Epithelial cell of prostate (primary cell): Measurements from ENCODE around the gene IL2RA.
"Not testable (repeated sequence)": the region's sequence is repeated elsewhere in the genome, so short reads cannot be mapped to it uniquely, and the experiment has no call there.

Experiments
- DNase-seq: peaks from one replicate; pipeline ENCODE4 v3.0.0-alpha.2; 2011; ENCODE audit warnings: low read depth, low spot score
- H3K27ac ChIP-seq: fragments of 450-650 bp; 2 replicates; pipeline ENCODE4 v1.5.1; 2017; ENCODE audit warnings: mild to moderate bottlenecking

The IL2RA gene

DNA sequence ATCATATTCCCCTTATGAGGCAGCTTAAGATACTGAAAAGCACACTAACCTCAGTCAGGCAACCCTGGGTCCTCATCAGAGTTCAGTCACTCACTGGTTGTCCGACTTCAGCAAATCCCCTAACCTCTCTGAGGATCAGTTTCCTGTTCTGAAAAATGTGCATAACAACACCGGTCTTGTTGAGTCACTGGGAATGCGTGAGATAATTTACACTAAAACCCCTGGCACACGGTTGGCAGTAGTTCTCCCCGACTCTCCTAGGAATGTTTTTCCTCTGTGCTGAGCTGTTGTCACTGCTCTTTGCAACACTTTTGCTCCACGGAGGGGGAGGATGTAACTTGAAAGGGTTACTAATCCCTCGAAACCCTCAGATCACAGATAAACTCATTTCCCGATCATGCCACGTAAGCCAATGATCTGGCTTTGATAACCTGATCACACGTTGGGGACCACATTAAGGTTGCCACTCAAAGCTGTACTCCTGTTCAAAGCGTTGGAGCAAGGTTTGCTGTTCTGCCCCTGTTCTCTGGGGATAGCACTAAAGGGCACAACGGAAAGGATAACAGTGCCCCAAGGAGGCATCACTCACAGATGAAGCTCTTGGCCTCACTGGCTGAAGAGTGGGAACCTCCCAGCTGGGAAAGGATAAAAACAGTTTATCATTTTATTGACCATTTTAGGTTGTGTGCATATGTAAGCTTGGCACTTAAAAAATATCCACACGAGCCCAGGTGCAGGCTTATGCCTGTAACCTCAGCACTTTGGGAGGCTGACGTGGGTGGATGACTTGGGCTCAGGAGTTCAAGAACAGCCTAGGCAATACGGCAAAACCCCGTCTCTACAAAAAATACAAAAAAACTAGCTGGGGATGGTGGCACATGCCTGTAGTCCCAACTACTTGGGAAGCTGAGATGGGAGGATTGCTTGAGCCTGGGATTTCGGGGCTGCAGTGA lies 21.6 kb upstream of the IL2RA start:
- no peak for DNase-seq
- no peak overlapping the region for H3K27ac ChIP-seq

DNA sequence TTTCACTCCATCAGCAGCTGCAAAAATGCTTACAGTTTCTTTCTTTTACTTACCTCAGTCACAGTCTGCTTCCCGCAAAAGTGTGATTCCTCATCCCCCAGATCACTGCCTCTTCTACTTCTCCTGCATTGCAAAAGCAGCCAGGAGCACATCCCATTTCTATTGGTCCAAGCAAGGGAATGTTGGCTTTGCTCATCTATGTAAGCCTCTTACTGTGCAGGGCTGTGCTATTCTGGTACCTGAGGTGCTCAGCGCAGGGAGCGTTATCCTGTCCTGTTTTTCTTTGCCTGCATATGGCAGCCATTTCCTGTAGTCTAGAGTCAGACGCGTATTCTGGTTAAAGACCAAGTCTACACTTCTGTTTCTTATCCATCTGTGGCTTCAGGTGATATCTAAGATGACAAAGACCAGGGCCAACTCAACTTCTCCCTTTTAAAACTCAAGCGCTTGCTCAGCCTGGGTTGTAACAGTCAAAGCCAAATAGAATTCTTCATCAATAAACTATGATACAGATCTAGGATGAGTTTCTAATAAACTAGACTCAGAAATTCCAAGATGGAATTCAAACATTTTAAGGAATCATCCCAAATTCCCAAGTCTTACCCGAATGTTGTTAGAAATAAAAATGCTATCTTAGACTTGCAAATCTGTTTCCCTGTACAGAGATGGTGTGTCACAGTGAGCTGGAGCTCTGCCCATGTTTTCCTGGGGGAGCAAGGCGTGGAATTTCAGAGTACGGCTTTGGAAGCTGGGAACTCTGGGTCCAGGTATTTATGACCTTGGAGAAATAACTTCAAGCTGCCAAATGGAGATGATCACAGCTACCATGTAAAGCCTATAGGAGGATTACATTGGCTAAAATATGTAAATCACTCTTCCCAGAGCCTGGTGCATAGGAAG lies 20.6 kb upstream of the IL2RA start:
- no peak overlapping the region for H3K27ac ChIP-seq
- DNase-seq: no peak

- H3K27ac ChIP-seq: no peak overlapping the region
- DNase-seq: no peak
Observed at GRCh38 chr10:6080417-6080973, 18.3 kb upstream of the IL2RA start.

- DNase-seq: no peak
- no peak overlapping the region for H3K27ac ChIP-seq
Observed at GRCh38 chr10:6079044-6079443, 16.9 kb upstream of the IL2RA start.

DNA sequence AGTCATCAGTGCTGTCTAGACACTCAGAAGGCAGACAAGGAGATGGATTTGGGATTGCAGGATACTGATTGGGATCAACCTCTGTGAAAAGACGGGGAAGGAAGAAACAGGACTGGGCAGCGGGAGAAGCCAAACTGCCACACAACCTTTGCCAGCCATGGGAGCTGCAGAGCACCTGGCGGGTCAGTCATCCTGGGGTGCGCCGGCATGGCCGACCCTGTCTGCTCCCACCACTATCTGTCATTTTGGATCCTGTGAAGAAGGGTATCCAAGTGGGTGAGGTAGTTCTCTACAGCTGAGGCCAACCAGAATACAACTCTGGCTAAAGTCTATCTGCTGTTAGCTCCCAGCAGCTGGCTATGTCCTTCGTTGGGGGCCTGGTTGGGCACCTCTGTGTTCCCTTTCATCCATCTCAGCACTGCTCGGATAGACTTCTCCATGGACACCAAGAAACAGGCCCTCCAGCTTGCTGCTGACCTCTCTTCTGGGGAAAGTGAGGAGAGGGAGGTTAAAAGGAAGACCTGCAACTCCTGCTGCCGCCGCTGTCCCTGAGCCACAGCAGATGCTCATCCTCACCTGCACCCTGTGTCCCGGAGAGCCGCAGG lies 15.0 kb upstream of the IL2RA start:
- no peak overlapping the region for H3K27ac ChIP-seq
- no peak for DNase-seq

- no peak for DNase-seq
- H3K27ac ChIP-seq: no peak overlapping the region
Observed at GRCh38 chr10:6074489-6075301, 12.5 kb upstream of the IL2RA start.

DNA sequence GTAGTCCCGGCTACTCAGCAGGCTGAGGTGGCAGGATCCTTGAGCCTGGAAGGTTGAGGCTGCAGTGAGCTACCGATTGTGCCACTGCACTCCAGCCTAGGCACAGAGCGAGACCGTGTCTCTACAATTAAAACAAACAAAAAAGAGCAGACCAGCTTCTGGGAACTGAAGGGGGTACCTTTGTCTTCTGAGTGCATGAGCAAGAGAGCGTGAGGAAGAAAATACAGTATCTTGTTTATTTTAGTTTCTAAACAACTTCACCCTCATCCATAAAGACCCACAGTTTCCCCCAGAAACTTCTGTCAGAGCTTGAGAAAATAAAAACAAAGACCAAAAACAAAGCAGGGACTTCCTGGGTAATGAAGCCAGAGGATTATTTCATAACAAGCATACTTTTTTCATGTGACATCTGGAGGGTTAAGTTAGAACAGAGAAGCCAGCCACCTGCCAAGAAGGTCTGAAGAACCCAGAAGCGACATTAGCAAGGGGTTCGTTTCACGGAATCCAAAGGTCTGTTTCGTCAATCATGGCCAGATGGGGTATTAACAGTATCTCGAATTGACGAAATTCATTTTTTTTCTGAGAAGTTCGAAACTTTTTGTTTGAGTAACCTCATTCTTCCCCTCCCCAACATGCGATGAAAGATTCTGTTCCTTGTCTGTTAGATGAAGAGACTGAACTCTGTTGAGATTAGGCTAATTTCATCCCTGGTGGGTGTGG lies 10.2 kb upstream of the IL2RA start:
- no peak for DNase-seq
- H3K27ac ChIP-seq: no peak overlapping the region

DNA sequence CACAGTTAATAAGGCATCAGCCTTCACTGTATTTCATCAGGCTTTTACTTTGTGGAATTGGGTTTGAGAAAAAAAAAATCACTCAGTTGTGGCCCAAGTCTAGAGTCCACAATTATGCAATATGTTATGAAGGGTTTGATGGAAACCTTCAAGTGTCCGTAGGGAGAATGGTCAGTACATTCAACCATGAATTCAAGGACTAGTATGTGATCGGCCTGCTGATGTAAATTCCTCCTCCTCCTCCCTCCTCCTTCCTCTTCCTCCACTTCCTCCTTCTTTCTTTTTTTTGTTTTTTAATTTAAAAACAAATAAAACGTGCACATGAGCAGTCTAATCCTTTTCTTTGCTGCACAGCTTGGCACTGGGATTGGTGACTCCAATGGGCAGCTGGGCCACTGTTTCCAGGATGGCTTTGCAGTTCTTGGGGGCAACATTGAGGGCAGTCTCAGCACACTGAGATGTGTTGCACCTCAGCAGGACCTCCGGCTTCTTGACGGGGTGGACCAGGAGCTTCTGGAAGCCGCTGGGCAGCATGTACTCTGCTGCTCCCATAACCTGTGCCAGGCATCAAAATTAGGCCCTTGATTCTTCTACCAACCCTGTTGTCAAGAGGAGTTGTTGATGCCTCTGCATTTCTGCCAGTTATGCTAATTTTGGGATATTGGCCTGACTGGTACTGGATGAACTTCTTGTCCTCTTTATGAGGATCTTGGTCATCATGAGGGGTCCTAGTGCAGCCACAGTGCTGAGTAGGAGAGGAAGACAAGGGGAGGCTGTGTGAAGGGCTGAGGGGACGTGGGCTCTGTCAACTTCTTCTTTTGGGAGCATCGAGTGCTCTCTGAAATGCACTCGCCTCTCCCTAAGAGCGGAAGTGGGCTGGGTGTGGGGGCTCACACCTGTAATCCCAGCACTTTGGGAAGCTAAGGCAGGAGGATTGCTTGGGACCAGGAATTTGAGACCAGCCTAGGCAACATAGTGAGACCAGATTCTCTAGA lies 9.3 kb upstream of the IL2RA start:
- H3K27ac ChIP-seq: no peak overlapping the region
- DNase-seq: no peak

GRCh38 chr10:6070660-6071059 lies 8.5 kb upstream of the IL2RA start:
- no peak overlapping the region for H3K27ac ChIP-seq
- DNase-seq: no peak

DNA sequence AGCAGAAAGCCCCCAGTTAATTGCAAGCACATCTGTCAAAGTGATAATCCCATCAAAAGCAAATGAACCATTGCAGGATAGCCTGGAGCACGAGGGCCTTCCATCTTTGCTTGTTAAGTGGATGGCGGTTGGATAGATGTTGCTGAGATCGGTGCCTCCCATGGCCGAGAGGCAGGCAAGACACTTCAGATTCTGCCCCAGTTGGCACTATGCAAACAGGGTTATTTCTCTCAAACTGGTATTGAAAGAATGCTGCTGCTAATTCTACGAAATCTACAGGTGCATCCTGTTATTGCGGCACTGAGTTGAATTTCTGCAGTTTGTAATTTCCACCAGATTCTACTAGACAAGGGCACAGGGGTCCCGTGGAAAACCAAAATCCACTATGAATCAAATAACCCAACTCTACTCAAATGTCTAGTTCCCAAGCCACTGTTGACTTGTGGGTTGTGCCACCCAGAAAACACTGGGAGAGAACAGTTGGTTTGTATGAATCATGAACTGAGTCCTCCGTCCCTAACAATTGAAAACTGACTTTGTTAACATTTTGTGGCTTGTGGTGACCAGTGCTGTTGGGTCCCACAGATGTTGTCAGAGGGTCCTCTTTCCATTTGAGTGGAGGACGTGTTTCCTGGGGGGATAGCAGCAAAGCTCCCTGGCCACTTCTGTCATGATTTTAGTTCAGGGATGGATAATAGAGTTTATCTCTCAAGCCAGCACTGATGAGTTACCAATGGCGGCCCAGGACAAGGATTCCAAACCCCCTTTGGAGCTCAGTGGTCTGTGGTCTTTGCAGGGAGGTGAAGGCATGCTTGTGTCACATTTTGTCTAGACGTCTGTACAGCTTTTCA lies 7.1 kb upstream of the IL2RA start:
- DNase-seq: no peak
- H3K27ac ChIP-seq: no peak overlapping the region

DNA sequence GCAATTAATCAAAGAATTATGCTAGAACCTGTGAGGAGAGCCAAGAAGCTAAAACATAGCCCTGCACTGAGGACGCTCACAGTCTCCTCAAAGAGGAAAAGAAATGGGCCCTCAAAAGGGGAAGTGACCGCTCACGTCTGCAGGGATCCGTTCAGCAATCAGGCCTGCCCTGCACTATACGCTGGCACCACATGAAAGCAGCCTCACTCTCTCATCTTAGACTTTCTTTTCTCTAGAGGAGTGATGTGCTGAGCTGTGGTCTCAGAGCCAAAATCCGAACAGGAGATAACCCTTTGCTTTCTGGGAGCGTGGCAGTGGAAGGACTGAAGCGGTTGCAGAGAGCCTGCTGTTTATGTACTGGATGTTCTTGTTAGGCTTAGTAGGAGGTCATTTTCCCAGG lies 6.3 kb upstream of the IL2RA start:
- no peak overlapping the region for H3K27ac ChIP-seq

GRCh38 chr10:6068006-6068405 lies 5.8 kb upstream of the IL2RA start:
- DNase-seq: no peak
- H3K27ac ChIP-seq: no peak overlapping the region

More for the DNA sequence above, 6.3 kb upstream of the IL2RA start:
- no peak for DNase-seq

DNA sequence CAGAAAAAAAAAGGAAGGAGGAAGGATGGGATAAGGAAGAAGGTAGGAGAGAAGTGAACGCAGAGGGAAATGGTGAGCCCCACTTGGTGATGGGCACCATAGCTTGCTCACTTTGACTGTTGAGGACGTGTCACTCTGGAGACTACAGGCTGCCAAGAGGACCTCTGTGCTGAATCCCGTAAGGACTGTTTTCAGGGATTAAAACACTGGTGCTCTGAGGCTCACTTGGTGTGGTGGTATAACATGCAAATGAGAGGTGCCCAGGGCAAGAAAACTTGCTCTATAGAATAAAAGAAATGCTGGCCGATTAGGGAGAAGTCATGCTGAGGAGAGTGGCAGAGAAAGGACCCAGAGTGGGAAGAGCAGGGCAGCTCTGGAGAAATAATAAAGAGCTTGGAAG lies 5.3 kb upstream of the IL2RA start:
- no peak for DNase-seq
- H3K27ac ChIP-seq: no peak overlapping the region

- DNase-seq: no peak
- no peak overlapping the region for H3K27ac ChIP-seq
Observed at GRCh38 chr10:6065835-6066234, 3.7 kb upstream of the IL2RA start.

DNA sequence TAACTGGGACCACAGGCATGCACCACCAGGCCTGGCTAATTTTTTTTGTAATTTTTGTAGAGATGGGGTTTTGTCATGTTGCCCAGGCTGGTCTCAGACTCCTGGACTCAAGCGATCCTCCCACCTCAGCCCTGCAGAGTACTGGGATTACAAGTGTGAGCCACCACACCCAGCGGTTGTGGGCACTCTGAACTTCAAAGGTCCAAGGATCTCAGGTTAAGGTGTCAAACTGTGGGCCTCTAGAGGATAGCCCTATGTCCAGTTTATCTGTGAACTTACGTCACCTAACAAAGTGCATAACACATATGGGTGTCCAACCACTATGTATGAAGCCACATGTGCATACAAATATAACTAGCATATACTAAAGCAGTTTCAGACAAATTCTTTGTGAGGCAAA lies 3.2 kb upstream of the IL2RA start:
- DNase-seq: no peak
- no peak overlapping the region for H3K27ac ChIP-seq

- H3K27ac ChIP-seq, DNase-seq: not testable (repeated sequence)
Observed at GRCh38 chr10:6064726-6065125, 2.6 kb upstream of the IL2RA start.

DNA sequence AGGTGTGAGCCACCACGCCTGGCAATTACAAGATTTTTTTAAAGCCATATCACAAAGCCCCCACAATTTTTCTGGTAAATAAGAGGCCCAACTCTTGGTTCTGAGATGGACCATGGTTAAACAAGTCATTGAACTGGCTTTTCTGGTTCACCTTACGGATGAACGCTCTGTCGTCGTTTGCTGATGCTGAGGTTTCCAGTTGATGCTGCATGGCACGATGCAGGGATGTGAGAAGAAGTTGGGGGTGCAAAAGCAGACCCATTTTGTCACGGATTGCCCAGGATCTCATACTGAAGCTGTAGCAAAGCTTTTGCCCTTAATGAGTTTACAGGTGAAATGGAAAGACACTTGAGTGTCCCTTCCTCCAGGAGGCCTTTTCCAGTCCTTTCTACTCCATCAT lies 2.0 kb upstream of the IL2RA start:
- no peak for DNase-seq
- no peak overlapping the region for H3K27ac ChIP-seq
